Tracheal epithelial cell (primary cell): ENCODE results near the gene TAF11L12. TPM values are rescaled to one million over a fixed set of nuclear protein-coding genes. Genes with fewer than 3 reads are reported as not detected.

ENCODE experiments used
- total RNA-seq: library from RNA; depleted of rRNA; stranded (reverse); fragments of >200 nt; gene quantifications from 2 replicates; pipeline ENCODE4 v1.2.1, GENCODE V29; 2014

Gene TAF11L12
- total RNA-seq, result 0.48 and 1.3 TPM in 2 replicates

DNA sequence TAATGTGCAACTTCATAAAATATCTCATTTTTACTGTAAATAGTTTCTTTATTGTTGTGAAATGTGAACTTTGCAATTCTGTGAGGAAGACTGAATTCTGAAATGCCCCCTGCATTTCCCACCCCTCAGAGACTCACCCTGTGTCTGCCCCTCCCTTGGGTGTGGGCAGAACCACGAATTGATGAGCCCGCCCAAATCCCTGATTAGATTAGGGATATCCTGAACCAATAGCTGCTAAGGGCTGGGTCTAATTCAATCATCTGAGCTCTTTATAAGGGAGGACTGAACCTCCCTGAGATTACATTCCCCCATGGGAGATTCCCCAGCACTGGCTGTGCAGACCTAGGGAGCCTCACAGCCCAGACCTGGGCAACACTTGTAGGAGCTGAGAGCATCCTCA is at the start of gene TAF11L12:
Gene TAF11L12, plus strand, starts transcription at position 301 of the 400 bp plus-strand sequence.

DNA sequence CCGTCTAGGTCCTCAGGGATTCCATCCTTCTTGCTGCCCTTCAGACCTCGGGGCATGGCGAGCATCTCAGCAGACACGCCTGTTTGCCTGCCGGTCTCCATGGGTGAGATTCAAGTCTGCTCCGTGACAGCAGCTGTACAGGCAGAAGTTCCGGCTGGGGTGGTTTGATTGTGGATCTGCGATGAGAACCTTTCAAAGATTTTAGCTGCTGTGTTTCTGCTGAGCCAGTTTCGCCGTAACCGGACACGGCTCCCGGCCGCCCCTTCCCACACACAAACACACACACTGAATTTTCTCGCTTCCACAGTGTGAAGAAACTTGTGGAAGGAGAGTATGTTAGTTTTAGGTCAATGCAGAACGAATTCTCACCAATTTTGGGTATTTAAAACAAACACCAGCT is 24.5 kb upstream of the TAF11L12 start, which contains the start of gene TAF11L7:
Gene TAF11L7, minus strand, starts transcription at position 101 of the 400 bp plus-strand sequence.

GRCh38 chr5:17590860-17591259 is 19.3 kb upstream of the TAF11L12 start, which contains the start of gene TAF11L8:
TSS of gene TAF11L8 (minus strand) at chr5:17590960.

DNA sequence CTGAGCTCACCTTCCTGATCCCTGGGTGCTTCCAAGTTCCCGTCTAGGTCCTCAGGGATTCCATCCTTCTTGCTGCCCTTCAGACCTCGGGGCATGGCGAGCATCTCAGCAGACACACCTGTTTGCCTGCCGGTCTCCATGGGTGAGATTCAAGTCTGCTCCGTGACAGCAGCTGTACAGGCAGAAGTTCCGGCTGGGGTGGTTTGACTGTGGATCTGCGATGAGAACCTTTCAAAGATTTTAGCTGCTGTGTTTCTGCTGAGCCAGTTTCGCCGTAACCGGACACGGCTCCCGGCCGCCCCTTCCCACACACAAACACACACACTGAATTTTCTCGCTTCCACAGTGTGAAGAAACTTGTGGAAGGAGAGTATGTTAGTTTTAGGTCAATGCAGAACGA is 15.9 kb upstream of the TAF11L12 start, which contains the start of gene TAF11L9:
Gene TAF11L9, minus strand, starts transcription at position 140 of the 400 bp plus-strand sequence.

GRCh38 chr5:17597728-17598127 is 12.5 kb upstream of the TAF11L12 start, which contains the start of gene TAF11L10:
TSS of gene TAF11L10 (minus strand) at chr5:17597828.

GRCh38 chr5:17603880-17604279 is 6.3 kb upstream of the TAF11L12 start, which contains the start of gene TAF11L11:
TSS of gene TAF11L11 (plus strand) at chr5:17604183.

DNA sequence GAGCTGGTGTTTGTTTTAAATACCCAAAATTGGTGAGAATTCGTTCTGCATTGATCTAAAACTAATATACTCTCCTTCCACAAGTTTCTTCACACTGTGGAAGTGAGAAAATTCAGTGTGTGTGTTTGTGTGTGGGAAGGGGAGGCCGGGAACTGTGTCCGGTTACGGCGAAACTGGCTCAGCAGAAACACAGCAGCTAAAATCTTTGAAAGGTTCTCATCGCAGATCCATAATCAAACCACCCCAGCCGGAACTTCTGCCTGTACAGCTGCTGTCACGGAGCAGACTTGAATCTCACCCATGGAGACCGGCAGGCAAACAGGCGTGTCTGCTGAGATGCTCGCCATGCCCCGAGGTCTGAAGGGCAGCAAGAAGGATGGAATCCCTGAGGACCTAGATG is 21.6 kb downstream of the TAF11L12 start, which contains the start of gene TAF11L13:
Gene TAF11L13, plus strand, starts transcription at position 301 of the 400 bp plus-strand sequence.

DNA sequence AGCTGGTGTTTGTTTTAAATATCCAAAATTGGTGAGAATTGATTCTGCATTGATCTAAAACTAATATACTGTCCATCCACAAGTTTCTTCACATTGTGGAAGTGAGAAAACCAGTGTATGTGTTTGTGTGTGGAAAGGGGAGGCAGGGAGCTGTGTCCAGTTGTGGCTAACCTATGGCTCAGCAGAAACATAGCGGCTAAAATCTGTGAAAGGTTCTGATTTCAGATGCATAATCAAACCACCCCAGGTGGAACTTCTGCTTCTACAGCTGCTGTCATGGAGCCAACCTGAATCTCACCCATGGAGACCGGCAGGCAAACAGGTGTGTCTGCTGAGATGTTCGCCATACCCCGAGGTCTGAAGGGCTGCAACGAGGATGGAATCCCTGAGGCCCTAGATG is 24.0 kb downstream of the TAF11L12 start, which contains the start of gene TAF11L14:
Gene TAF11L14, plus strand, starts transcription at position 301 of the 400 bp plus-strand sequence.

Other genes starting within 250 kb of the TAF11L12 start
- not detected in 2 replicates for gene TAF11L2, start 112.2 kb upstream of the TAF11L12 start, total RNA-seq
- gene TAF11L3, start 92.0 kb upstream of the TAF11L12 start, total RNA-seq, result not detected in 2 replicates
- not detected in 2 replicates for gene TAF11L4, start 88.6 kb upstream of the TAF11L12 start, total RNA-seq
- not detected in 2 replicates for gene TAF11L5, start 85.2 kb upstream of the TAF11L12 start, total RNA-seq
- not detected in 2 replicates for gene TAF11L6, start 81.7 kb upstream of the TAF11L12 start, total RNA-seq
- gene TAF11L7, start 24.6 kb upstream of the TAF11L12 start, total RNA-seq, result not detected in 2 replicates
- gene TAF11L8, start 19.4 kb upstream of the TAF11L12 start, total RNA-seq, result not detected in 2 replicates
- not detected in 2 replicates for gene TAF11L9, start 16.0 kb upstream of the TAF11L12 start, total RNA-seq
- not detected in 2 replicates for gene TAF11L10, start 12.6 kb upstream of the TAF11L12 start, total RNA-seq
- 0.24 TPM in 1 of 2 replicates, not detected in the other for gene TAF11L11, start 6.2 kb upstream of the TAF11L12 start, total RNA-seq
- gene TAF11L13, start 21.7 kb downstream of the TAF11L12 start, total RNA-seq, result not detected in 2 replicates
- gene TAF11L14, start 24.1 kb downstream of the TAF11L12 start, total RNA-seq, result not detected in 2 replicates